HuH-7.5 (cell line): ENCODE measurements around the gene LARGE2.

Source experiments
- DNase-seq: peaks from one replicate; pipeline ENCODE4 v3.0.0; 2011; ENCODE audit warnings: low spot score

The LARGE2 gene

GRCh38 chr11:45961751-45962240 lies 39.3 kb downstream of the LARGE2 start:
- DNase-seq, result no peak

GRCh38 chr11:45964911-45965389 lies 42.5 kb downstream of the LARGE2 start:
- DNase-seq, result peak; percentile 32

- no peak for DNase-seq
Measured at GRCh38 chr11:45967506-45967905, 45.0 kb downstream of the LARGE2 start.

GRCh38 chr11:45968901-45969300 lies 46.4 kb downstream of the LARGE2 start:
- no peak for DNase-seq

- no peak for DNase-seq
Measured at GRCh38 chr11:45973601-45974000, 51.1 kb downstream of the LARGE2 start.

GRCh38 chr11:45974806-45975205 lies 52.4 kb downstream of the LARGE2 start:
- DNase-seq, result no peak
